HFFc6 (cell line): Measurements from ENCODE around the gene ZNF680. TPM values are rescaled to one million over a fixed set of nuclear protein-coding genes. Genes with fewer than 3 reads are reported as not detected.

Experiments used
- DNase-seq: peaks from one replicate; pipeline ENCODE4 v3.0.0-alpha.2; 2018
- H3K27ac Mint-ChIP-seq: 2 replicates; pipeline ENCODE4 v1.8.0; 2020; ENCODE audit warnings: mild to moderate bottlenecking, mixed read lengths
- H3K27me3 Mint-ChIP-seq: 2 replicates; pipeline ENCODE4 v1.8.0; 2021; ENCODE audit warnings: mild to moderate bottlenecking, moderate library complexity, mixed read lengths; ENCODE audit not compliant: insufficient read depth
- H3K36me3 Mint-ChIP-seq: 2 replicates; pipeline ENCODE4 v1.8.0; 2021; ENCODE audit warnings: low read depth, mixed read lengths
- H3K4me1 Mint-ChIP-seq: 2 replicates; pipeline ENCODE4 v1.8.0; 2020; ENCODE audit warnings: low read depth, mixed read lengths
- H3K4me3 Mint-ChIP-seq: 2 replicates; pipeline ENCODE4 v1.8.0; 2020; ENCODE audit warnings: mild to moderate bottlenecking, moderate library complexity, mixed read lengths
- H3K9me3 Mint-ChIP-seq: 2 replicates; pipeline ENCODE4 v1.8.0; 2020; ENCODE audit warnings: mild to moderate bottlenecking, mixed read lengths
- total RNA-seq, 6 experiments: library from RNA; stranded (reverse); fragmentation: NEBNext Ultra II Directional; extraction: Animal tissue kit (Norgen Biotek cat#: 25700); gene quantifications; 2 replicates in 1 of 6; 3 replicates in 5 of 6; pipeline ENCODE4 v1.2.3, GENCODE V29; 2021
- TF ChIP-seq, protein P1 (sequence below): fragments of 200-600 bp; sonication (generic); IDR thresholded peaks from 2 replicates; pipeline ENCODE4 v1.5.0; 2021; ENCODE audit warnings: antibody characterized with exemption, mild to moderate bottlenecking

Gene ZNF680
- total RNA-seq, 6 experiments from 2014 or later = 3.6 to 4.7 (median 3.9) TPM

- Mint-ChIP-seq H3K27ac (no peak overlapping the region), H3K4me1 (no peaks in the 10 kb centered on the region), H3K4me3 (no peak overlapping the region), H3K36me3 (peaks cover 93% of the 10 kb centered on the region), H3K27me3 (no peaks in the 10 kb centered on the region), H3K9me3 (peaks cover 57% of the 10 kb centered on the region)
- TF ChIP-seq, protein P1, sequence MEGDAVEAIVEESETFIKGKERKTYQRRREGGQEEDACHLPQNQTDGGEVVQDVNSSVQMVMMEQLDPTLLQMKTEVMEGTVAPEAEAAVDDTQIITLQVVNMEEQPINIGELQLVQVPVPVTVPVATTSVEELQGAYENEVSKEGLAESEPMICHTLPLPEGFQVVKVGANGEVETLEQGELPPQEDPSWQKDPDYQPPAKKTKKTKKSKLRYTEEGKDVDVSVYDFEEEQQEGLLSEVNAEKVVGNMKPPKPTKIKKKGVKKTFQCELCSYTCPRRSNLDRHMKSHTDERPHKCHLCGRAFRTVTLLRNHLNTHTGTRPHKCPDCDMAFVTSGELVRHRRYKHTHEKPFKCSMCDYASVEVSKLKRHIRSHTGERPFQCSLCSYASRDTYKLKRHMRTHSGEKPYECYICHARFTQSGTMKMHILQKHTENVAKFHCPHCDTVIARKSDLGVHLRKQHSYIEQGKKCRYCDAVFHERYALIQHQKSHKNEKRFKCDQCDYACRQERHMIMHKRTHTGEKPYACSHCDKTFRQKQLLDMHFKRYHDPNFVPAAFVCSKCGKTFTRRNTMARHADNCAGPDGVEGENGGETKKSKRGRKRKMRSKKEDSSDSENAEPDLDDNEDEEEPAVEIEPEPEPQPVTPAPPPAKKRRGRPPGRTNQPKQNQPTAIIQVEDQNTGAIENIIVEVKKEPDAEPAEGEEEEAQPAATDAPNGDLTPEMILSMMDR = no peak
- DNase-seq = no peak
These were observed 29.1 kb downstream of the ZNF680 start for GRCh38 chr7:64533756-64534155.

- H3K27ac Mint-ChIP-seq = no peak overlapping the region
- H3K27me3 Mint-ChIP-seq = no peaks in the 10 kb centered on the region
- H3K4me1 Mint-ChIP-seq = no peaks in the 10 kb centered on the region
- TF ChIP-seq, protein P1 = no peak
- no peak for DNase-seq
- H3K4me3 Mint-ChIP-seq = no peak overlapping the region
- H3K9me3 Mint-ChIP-seq = peaks cover 86% of the 10 kb centered on the region
- H3K36me3 Mint-ChIP-seq = peaks cover 77% of the 10 kb centered on the region
These were observed 34.1 kb downstream of the ZNF680 start for GRCh38 chr7:64528770-64529169.

DNA sequence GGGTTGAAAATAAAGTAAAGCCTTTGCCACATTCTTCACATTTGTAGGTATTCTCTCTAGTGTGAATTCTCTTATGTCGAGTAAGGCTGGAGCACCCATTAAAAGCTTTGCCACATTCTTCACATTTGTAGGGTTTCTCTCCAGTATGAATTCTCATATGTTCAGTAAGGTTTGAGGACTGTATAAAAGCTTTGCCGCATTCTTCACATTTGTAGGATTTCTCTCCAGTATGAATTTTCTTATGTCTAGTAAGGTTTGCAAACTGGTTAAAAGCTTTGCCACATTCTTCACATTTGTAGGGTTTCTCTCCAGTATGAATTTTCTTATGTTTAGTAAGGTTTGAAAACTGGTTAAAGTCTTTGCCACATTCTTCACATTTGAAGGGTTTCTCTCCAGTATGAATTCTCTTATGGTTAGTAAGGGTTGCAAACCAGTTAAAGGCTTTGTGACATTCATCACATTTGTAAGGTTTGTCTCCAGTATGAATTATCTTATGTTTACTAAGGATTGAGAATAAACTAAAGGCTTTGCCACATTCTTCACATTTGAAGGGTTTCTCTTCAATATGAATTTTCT lies 41.4 kb downstream of the ZNF680 start:
- Mint-ChIP-seq H3K9me3 (peaks cover 96% of the 10 kb centered on the region), H3K27me3 (no peaks in the 10 kb centered on the region), H3K4me3 (no peak overlapping the region)

GRCh38 chr7:64516451-64516850 lies 46.4 kb downstream of the ZNF680 start:
- Mint-ChIP-seq H3K27ac (no peak overlapping the region), H3K9me3 (peaks cover 82% of the 10 kb centered on the region), H3K4me3 (no peak overlapping the region), H3K36me3 (peaks cover 84% of the 10 kb centered on the region), H3K4me1 (no peaks in the 10 kb centered on the region), H3K27me3 (no peaks in the 10 kb centered on the region; the same call in 1 of the 2 replicates)
- DNase-seq = no peak
- TF ChIP-seq, protein P1 = no peak

More for the DNA sequence above, 41.4 kb downstream of the ZNF680 start:
- DNase-seq = no peak
- TF ChIP-seq, protein P1 = no peak
- Mint-ChIP-seq H3K4me1 (no peaks in the 10 kb centered on the region), H3K36me3 (peaks cover 82% of the 10 kb centered on the region), H3K27ac (no peak overlapping the region)

DNA sequence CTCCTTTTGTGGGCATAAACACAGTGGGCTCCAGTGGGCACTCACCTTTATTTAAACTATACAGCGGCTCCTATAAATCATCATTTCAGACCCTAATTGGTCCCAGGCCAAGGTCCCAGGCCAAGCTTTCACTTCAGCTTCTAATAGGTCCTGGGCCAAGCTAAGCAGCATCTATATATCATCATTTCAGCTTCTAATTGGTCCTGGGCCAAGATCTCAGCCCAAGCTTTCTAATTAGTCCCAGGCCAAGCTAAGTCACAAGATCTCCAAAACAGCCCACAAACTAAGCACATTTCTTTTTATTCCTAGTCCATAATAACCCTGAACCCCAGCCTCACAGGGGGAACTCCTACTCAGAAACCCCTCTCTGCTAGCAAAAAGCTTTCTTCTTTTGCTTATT lies 47.1 kb downstream of the ZNF680 start:
- no peaks in the 10 kb centered on the region for H3K4me1 Mint-ChIP-seq
- peaks cover 80% of the 10 kb centered on the region for H3K36me3 Mint-ChIP-seq
- H3K9me3 Mint-ChIP-seq = peaks cover 80% of the 10 kb centered on the region
- TF ChIP-seq, protein P1 = no peak
- DNase-seq = no peak
- H3K4me3 Mint-ChIP-seq = no peak overlapping the region
- no peak overlapping the region for H3K27ac Mint-ChIP-seq
- no peaks in the 10 kb centered on the region; the same call in 1 of the 2 replicates for H3K27me3 Mint-ChIP-seq
